GM19351 (cell line): ENCODE measurements around the gene PEX3.

Experiments used
- ATAC-seq: cut with Tn5 transposase; IDR thresholded peaks from one replicate; pipeline ENCODE4 v1.9.1; 2021; ENCODE audit warnings: mild to moderate bottlenecking, moderate library complexity; ENCODE audit not compliant: unreplicated experiment

The PEX3 gene

DNA sequence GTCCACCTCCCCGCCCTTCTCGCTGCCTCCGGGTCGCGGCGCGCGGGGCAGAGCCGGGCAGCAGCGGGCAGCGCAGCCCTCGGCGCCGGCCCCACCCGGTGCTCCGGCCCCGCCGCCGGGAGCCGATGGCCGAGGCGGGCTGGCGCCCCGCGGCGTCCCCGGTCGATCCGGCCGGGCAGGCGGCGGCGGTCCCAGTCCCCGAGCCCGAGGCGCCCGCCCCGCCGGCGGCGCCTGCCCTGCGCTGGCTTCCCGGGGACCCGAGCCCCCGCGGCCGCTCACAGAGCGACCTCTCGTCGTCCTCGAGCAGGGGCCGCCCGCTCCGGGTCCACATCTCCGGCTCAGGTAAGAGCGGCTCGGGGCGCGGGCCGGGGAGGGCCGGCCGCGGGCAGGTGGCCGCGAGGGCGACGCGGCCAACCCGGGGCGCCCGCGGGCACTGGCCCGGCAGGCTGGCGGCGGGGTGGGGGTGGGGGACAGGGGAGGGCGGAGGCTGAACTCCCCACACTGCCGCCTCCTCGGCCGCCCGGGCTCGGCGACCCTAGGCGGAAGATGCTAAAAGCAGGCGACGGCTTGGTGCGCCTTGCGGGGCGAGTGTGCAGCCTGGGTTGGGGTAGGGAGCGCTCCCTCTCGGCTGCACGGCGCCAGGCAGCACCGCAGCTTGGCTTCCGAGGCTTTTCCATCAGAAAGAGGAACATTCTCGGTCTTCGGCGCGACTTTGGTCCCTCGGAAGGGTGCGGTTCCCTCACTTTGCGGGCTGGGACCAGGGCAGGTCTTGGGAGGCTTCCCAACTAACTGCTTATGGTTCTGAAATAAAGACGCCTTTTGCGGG is 86.5 kb downstream of the PEX3 start:
- peak; percentile 57 for ATAC-seq

DNA sequence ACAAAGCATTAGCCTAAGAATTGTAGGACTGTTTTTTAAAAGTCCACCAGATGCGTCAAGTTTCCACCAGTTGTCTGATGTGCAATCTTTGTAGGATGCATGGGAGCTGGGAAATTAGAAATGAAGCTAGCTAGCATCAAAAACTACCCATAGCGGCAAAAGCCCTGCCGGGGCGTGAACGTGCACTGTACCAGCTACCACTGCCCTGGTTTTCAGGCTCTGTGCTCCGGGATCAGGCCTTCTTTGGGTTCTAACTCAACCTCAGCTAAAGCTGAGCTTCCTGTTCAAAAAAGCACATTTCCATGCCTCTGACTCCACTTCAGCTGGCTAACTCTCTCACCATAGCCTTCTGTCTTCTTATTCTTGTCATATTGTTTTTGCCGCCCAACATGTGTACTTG is 87.8 kb downstream of the PEX3 start:
- ATAC-seq = no peak

DNA sequence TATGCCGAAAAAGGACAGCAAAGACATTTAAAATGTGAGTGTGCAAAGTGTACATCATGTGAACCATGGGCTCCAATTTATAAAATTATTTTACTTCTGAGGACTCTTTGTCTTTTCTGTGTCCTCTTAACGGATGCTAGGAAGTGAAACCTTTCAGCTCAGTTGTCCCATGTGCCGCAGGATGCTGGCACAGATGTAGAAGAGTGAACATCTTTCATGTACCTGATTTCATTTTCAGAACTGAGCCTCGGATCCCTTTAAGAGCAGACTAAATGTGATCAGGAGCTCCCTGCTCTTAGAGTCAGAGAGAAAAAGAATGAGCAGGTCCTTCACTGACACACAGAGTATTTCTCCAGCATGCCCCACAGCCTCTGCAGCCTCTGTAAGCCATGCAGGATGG is 88.5 kb downstream of the PEX3 start:
- no peak for ATAC-seq

DNA sequence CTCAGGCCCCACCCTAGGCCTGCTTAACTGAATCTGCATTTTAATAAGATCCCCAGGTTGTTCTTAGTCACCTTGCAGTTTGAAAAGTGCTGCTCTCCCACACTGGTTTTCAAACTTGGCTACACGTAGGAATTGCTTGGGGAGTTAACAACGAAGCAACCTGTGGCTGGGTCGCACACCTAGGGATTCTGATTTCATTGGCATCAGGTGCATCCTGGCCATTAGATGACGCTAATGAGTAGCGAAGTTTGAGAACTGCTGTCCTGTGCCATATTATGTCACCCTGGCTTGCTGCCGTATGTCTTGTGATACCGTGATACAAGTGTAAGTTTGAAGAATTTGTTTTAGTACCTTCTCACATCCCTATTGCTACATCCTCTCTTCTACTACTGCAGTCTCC is 89.1 kb downstream of the PEX3 start:
- no peak for ATAC-seq

DNA sequence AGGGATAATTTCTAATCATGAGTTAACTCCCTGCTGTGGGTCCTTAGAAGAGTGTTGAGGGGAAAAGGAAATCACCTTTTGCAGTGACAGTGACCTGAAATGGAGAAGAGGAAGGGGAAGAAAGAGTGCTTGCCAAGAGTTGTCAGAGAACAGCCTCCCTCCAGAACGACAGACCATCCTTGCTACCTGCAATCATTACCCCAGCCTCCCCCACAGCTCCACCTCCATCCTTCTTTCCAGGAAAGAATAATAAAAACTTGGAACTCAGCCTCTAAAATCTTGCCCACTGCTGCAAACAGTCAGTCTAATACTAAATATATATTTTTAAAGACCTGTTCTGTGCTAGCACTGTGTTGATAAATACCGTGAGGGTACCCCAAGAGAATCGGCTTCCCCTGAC is 89.6 kb downstream of the PEX3 start:
- ATAC-seq = no peak
